Kidney epithelial cell (primary cell): Measurements from ENCODE around the gene OSTM1. TPM values are rescaled to one million over a fixed set of nuclear protein-coding genes. Genes with fewer than 3 reads are reported as not detected.

Experiments used
- DNase-seq: peaks from one replicate; pipeline ENCODE4 v3.0.0-alpha.2; 2010; ENCODE audit warnings: low read depth
- H3K27me3 ChIP-seq: 2 replicates; pipeline ENCODE4 v1.6.0; 2011; ENCODE audit warnings: low read length; ENCODE audit not compliant: control insufficient read depth, insufficient read depth
- H3K36me3 ChIP-seq: 2 replicates; pipeline ENCODE4 v1.5.1; 2011; ENCODE audit warnings: low read length; ENCODE audit not compliant: control insufficient read depth, insufficient read depth
- H3K4me3 ChIP-seq: 2 replicates; pipeline ENCODE4 v1.5.1; 2011; ENCODE audit warnings: low read depth, mild to moderate bottlenecking, control low read depth, low read length
- CTCF ChIP-seq: IDR thresholded peaks from 2 replicates; pipeline ENCODE4 v1.5.1; 2011; ENCODE audit warnings: mild to moderate bottlenecking, moderate library complexity, low read length, control low read depth, inconsistent platforms; ENCODE audit not compliant: insufficient read depth, poor library complexity, severe bottlenecking
- total RNA-seq: library from RNA; depleted of rRNA; stranded (reverse); fragments of >200 nt; gene quantifications from 2 replicates; pipeline ENCODE4 v1.2.3, GENCODE V29; 2015

The OSTM1 gene
- total RNA-seq, 1 donor from 2014 or later, result 77.3 TPM

GRCh38 chr6:108036884-108037283 lies 37.7 kb downstream of the OSTM1 start:
- TF ChIP-seq CTCF, result no peak
- H3K27me3 ChIP-seq, result no peaks in the 10 kb centered on the region
- H3K4me3 ChIP-seq, result no peak overlapping the region
- DNase-seq, result no peak
- no peaks in the 10 kb centered on the region for H3K36me3 ChIP-seq

- no peak for TF ChIP-seq CTCF
- H3K4me3 ChIP-seq, result no peak overlapping the region
- DNase-seq, result no peak
- no peaks in the 10 kb centered on the region for H3K36me3 ChIP-seq
- H3K27me3 ChIP-seq, result no peaks in the 10 kb centered on the region
Observed at GRCh38 chr6:108031968-108032367, 42.6 kb downstream of the OSTM1 start.

GRCh38 chr6:108030211-108030610 lies 44.3 kb downstream of the OSTM1 start:
- DNase-seq, result no peak
- Histone ChIP-seq H3K27me3 (no peaks in the 10 kb centered on the region), H3K4me3 (no peak overlapping the region), H3K36me3 (no peaks in the 10 kb centered on the region)
- TF ChIP-seq CTCF, result no peak

GRCh38 chr6:108029226-108029921 lies 45.2 kb downstream of the OSTM1 start:
- TF ChIP-seq CTCF, result no peak
- Histone ChIP-seq H3K27me3 (no peaks in the 10 kb centered on the region), H3K36me3 (no peaks in the 10 kb centered on the region), H3K4me3 (no peak overlapping the region)
- no peak for DNase-seq

- H3K36me3 ChIP-seq, result no peaks in the 10 kb centered on the region
- no peak for TF ChIP-seq CTCF
- H3K4me3 ChIP-seq, result no peak overlapping the region
- no peaks in the 10 kb centered on the region for H3K27me3 ChIP-seq
- peak; percentile 23 for DNase-seq
Observed at GRCh38 chr6:108027594-108027993, 46.9 kb downstream of the OSTM1 start.

- Histone ChIP-seq H3K4me3 (no peak overlapping the region), H3K36me3 (no peaks in the 10 kb centered on the region), H3K27me3 (no peaks in the 10 kb centered on the region)
- DNase-seq, result no peak
- no peak for TF ChIP-seq CTCF
Observed at GRCh38 chr6:108027056-108027455, 47.5 kb downstream of the OSTM1 start.
